Heart left ventricle (tissue), 16 donors: Measurements from ENCODE around the gene CCDC50. TPM values are rescaled to one million over a fixed set of nuclear protein-coding genes. Genes with fewer than 3 reads are reported as not detected.

Source experiments
- ATAC-seq, 4 donors: fragments of 200-7000 bp; cut with Tn5 transposase; one replicate each; pipeline ENCODE4 v1.9.1; 2020 to 2022; ENCODE audit warnings: moderate library complexity in 4 of 4, mild to moderate bottlenecking in 3 of 4, moderate number of reproducible peaks in 1 of 4
- DNase-seq, 5 donors: peaks; one replicate each; pipeline ENCODE4 v3.0.0-alpha.2; 2020
- H3K27ac ChIP-seq, 12 donors: fragments of 200-600 bp; sonication (generic) in 4 of 12; one replicate each; pipeline versions ENCODE4 v1.5.0 to v1.8.0; 2016 to 2022; ENCODE audit warnings: mild to moderate bottlenecking in 2 of 12
- H3K27me3 ChIP-seq, 9 donors: fragments of 200-600 bp; sonication (generic) in 2 of 9; one replicate each; pipeline versions ENCODE4 v1.5.1 to v1.8.0; 2016 to 2022; ENCODE audit warnings: mild to moderate bottlenecking in 3 of 9
- H3K36me3 ChIP-seq, 9 donors: fragments of 200-600 bp; sonication (generic) in 2 of 9; one replicate each; pipeline versions ENCODE4 v1.5.0 to v1.8.0; 2018 to 2022; ENCODE audit warnings: mild to moderate bottlenecking in 2 of 9
- H3K4me1 ChIP-seq, 12 donors: fragments of 200-600 bp; sonication (generic) in 4 of 12; one replicate each; pipeline versions ENCODE4 v1.5.0 to v1.8.0; 2016 to 2022; ENCODE audit warnings: mild to moderate bottlenecking in 3 of 12
- H3K4me3 ChIP-seq, 12 donors: fragments of 200-600 bp; sonication (generic) in 4 of 12; one replicate each; pipeline versions ENCODE4 v1.5.0 to v1.8.0; 2017 to 2022; ENCODE audit warnings: mild to moderate bottlenecking in 9 of 12, moderate library complexity in 4 of 12
- H3K9me3 ChIP-seq, 12 donors: fragments of 200-600 bp; sonication (generic) in 4 of 12; one replicate each; pipeline versions ENCODE4 v1.5.0 to v1.8.0; 2016 to 2022; ENCODE audit warnings: mild to moderate bottlenecking in 1 of 12
- CTCF ChIP-seq, 12 donors: fragments of 200-600 bp; sonication (generic) in 4 of 12; IDR thresholded peaks; one replicate each; pipeline versions ENCODE4 v1.5.0 to v1.8.0; 2018 to 2022; ENCODE audit warnings: antibody characterized with exemption in 12 of 12, mild to moderate bottlenecking in 5 of 12
- POLR2A ChIP-seq, 2 donors: fragments of 450-650 bp; IDR thresholded peaks; one replicate each; pipeline ENCODE4 v1.6.1; 2017; ENCODE audit warnings: antibody characterized with exemption in 2 of 2, mild to moderate bottlenecking in 2 of 2, moderate library complexity in 2 of 2
- WGBS, 4 donors: extraction: QIAGEN DNeasy Blood & Tissue Kit in 2 of 4; methylation state at CpG; one replicate each; pipeline versions ENCODE4 v1.1.5 to v1.1.7; 2013 to 2018; 5-methylcytosine and 5-hydroxymethylcytosine counted together
- intact Hi-C, 10 donors: fragments of 100-400 bp; cut with DNase I; formaldehyde crosslinking; loops; one replicate each; pipeline versions ENCODE4 v1.11.1 to v1.14.2; 2022
- polyA plus RNA-seq, 2 donors: library from polyadenylated mRNA; stranded (reverse); fragments of 200-250 nt; gene quantifications; one replicate each; pipeline ENCODE4 v1.2.3, GENCODE V29; 2013
- total RNA-seq, 9 donors: library from RNA; depleted of rRNA in 2 of 9; stranded (reverse); fragments of >200 nt in 2 of 9; fragmentation: NEBNext Ultra II Directional in 3 of 9; extraction: Animal tissue kit (Norgen Biotek cat#: 25700) in 3 of 9; gene quantifications; one replicate each; pipeline versions ENCODE4 v1.1.0 to v1.2.4, GENCODE V29; 2016 to 2023
- donor health status: ischemic (EF 13 %, LVEDD 7.1; RV severe dilation, severe dysfunction).
- donor health status: healthy with polysubstance abuse.
- donor health status: DM: no; HTN: yes; CAD: no.
- donor health status: DM: no; HTN: no; CAD: no.
- donor health status: ischemic (EF 25% LVEDD 6.9; RV normal size, moderate dysfunction).
- donor health status: ischemic (EF 25% LVEDD 5.7; RV mildly dilated, moderate dysfunction).
- donor health status: healthy.
- donor health status: DM: yes; HTN: yes; CAD: no.
- donor health status: ischemic (EF 35%, LVEDD 5.7; RV mildly dilated, moderate dysfunction).
- donor health status: nonischemic (EF 11% LVEDD 7.7; RV severe dilation, severe dysfunction).
- donor health status: DM: yes; HTN: yes; CAD: no.
- donor health status: PGD.
- donor health status: ischemic (EF 29% LVEDD 5.4; RV normal size, mild dysfunction).
- donor health status: nonischemic (EF 23%, LVEDD 6.1; RV moderate dilation, normal function).

The CCDC50 gene
- total and polyA plus RNA-seq, 11 donors, result 16.1 to 75.7 (median 54.2) TPM

GRCh38 chr3:191330530-191331048 lies 1.4 kb downstream of the CCDC50 start:
- DNase-seq (no peak), ATAC-seq (peak; percentile 2 to 12 (median 7))
- peaks cover 7 to 65% (median 47%) of the 10 kb centered on the region in 12 donors for H3K4me1 ChIP-seq
- no peaks in the 10 kb centered on the region for H3K36me3 ChIP-seq
- intact Hi-C loops, result loop anchor here in 5 of 10 donors (5.0 to 10.0 kb wide), 4 partner anchors 42 to 86 kb away; no protein-coding TSS in a partner anchor
- no peaks in the 10 kb centered on the region for H3K27me3 ChIP-seq
- peak overlapping the region; percentile 92 to 98 (median 96) for H3K27ac ChIP-seq
- TF ChIP-seq CTCF (IDR thresholded peaks at IDR 0.05), result no peak
- TF ChIP-seq POLR2A (IDR thresholded peaks at IDR 0.05), result no peak
- H3K9me3 ChIP-seq, result no peaks in the 10 kb centered on the region
- WGBS, 4 donors, result 8 to 15% (median 9%) methylated on average over 11 of the region's 11 CpGs
- H3K4me3 ChIP-seq, result peak overlapping the region; percentile 72 to 99 (median 93)

- peak overlapping the region; percentile 72 to 99 (median 93) for H3K4me3 ChIP-seq
- intact Hi-C loops, result loop anchor here in 5 of 10 donors (5.0 to 10.0 kb wide), 4 partner anchors 41 to 87 kb away; no protein-coding TSS in a partner anchor
- TF ChIP-seq CTCF (IDR thresholded peaks at IDR 0.05), result no peak
- no peak for TF ChIP-seq POLR2A (IDR thresholded peaks at IDR 0.05)
- no peaks in the 10 kb centered on the region for H3K36me3 ChIP-seq
- no peak for DNase-seq
- H3K9me3 ChIP-seq, result no peaks in the 10 kb centered on the region
- H3K27ac ChIP-seq, result peak overlapping the region; percentile 92 to 98 (median 96)
- ATAC-seq, result no peak
- WGBS, 4 donors, result 39 to 56% (median 50%) methylated on average over 3 of the region's 3 CpGs
- peaks cover 7 to 73% (median 50%) of the 10 kb centered on the region in 12 donors for H3K4me1 ChIP-seq
- no peaks in the 10 kb centered on the region for H3K27me3 ChIP-seq
Observed at GRCh38 chr3:191331388-191331787, 2.2 kb downstream of the CCDC50 start.

GRCh38 chr3:191333298-191333880 lies 4.2 kb downstream of the CCDC50 start:
- DNase-seq (no peak), ATAC-seq (no peak)
- H3K27me3 ChIP-seq, result no peaks in the 10 kb centered on the region
- H3K9me3 ChIP-seq, result no peaks in the 10 kb centered on the region
- intact Hi-C loops, result loop anchor here in 5 of 10 donors (5.0 to 10.0 kb wide), 4 partner anchors 39 to 89 kb away; no protein-coding TSS in a partner anchor
- no peak overlapping the region for H3K4me3 ChIP-seq
- H3K36me3 ChIP-seq, result no peaks in the 10 kb centered on the region
- peaks cover 7 to 88% (median 60%) of the 10 kb centered on the region in 12 donors for H3K4me1 ChIP-seq
- 80 to 89% (median 84%) methylated on average over 3 of the region's 3 CpGs for WGBS, 4 donors
- peak overlapping the region in 1 of 12 donors; percentile 95 for H3K27ac ChIP-seq
- TF ChIP-seq CTCF (IDR thresholded peaks at IDR 0.05) (no peak), POLR2A (IDR thresholded peaks at IDR 0.05) (no peak)

- ATAC-seq (no peak), DNase-seq (no peak)
- Histone ChIP-seq H3K27ac (no peak overlapping the region), H3K36me3 (no peaks in the 10 kb centered on the region), H3K4me1 (peaks cover 5 to 91% (median 69%) of the 10 kb centered on the region in 12 donors), H3K27me3 (no peaks in the 10 kb centered on the region), H3K9me3 (no peaks in the 10 kb centered on the region), H3K4me3 (no peak overlapping the region)
- 84 to 93% (median 90%) methylated on average over 4 of the region's 4 CpGs for WGBS, 4 donors
- TF ChIP-seq POLR2A (IDR thresholded peaks at IDR 0.05) (no peak), CTCF (IDR thresholded peaks at IDR 0.05) (no peak)
- intact Hi-C loops, result loop anchor here in 5 of 10 donors (5.0 to 10.0 kb wide), 4 partner anchors 38 to 90 kb away; no protein-coding TSS in a partner anchor
Observed at GRCh38 chr3:191334346-191334893, 5.2 kb downstream of the CCDC50 start.
